HG03108 (cell line): Measurements from ENCODE around the gene SNRPA1.
"Not testable (repeated sequence)": the region's sequence is repeated elsewhere in the genome, so short reads cannot be mapped to it uniquely, and the experiment has no call there.

ENCODE experiments used
- ATAC-seq: cut with Tn5 transposase; IDR thresholded peaks from one replicate; pipeline ENCODE4 v1.9.1; 2021; ENCODE audit warnings: moderate library complexity; ENCODE audit not compliant: unreplicated experiment

The SNRPA1 gene

DNA sequence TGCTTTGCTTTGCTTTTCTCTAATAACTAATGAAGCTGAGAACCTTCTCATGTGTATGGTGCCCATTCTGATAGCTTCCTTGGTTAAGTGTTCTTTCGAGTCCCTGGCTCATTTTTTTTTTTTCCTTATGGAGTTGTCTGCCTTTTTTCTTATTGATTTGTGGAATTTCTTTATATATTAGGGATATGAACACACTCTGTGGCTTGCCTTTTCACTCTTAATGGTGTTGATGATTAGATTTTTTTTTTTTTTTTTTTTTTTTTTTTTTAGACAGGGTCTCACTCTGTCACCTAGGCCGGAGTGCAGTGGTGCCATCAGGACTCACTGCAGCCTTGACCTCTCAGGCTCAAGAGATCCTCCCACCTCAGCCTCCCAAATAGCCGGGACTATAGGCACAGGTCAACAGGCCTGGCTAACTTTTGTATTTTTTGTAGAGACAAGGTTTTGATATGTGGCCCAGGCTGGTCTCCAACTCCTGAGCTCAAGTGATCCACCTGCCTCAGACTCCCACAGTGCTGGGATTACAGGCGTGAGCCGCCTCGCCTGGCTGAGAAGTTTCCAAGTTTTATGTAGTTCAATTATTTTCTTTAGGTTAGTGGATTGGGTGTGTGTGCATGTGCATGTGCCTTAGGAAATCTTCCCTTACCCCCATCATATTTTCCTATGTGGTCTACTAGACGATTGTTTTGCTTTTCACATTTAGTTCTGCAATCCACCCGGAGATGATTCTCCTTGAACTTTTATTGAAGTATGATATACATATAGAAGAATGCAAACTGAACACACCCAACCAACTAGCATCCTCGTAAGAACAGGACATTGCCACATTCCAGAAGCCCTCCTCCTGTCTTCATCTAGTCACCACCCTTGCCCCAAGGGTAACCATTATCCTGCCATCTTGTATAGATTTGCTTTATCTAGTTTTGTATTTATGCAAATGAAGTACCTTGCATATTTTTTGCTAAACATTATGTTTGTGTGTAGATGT, 1.7 kb upstream of the SNRPA1 start:
- ATAC-seq = no peak

DNA sequence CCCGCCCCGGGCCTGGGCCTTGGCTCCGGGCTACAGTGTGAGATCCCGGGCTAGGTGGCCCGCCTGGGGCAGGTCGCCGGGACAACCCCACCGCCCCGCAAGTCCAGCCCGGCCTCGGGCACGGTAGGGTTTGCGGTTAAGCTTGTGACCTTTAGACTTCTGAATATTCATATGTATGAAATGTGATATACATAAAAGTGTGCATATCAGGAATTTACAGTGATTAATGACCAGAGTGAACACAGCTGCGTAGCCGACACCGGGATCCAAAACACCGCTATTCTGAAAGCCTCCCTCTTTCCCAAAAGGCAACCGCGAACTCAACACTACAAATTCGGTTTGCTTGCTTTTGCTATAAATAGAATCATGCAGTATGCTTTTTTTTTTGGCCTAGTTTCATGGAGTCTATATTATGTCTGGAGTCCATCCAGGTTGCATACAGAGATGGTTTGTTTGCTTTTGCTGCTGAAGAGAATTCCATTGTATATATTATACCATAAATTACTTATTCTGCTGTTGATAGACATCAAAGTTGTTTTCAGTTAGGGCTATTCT, 636 bp upstream of the SNRPA1 start:
- ATAC-seq = no peak

DNA sequence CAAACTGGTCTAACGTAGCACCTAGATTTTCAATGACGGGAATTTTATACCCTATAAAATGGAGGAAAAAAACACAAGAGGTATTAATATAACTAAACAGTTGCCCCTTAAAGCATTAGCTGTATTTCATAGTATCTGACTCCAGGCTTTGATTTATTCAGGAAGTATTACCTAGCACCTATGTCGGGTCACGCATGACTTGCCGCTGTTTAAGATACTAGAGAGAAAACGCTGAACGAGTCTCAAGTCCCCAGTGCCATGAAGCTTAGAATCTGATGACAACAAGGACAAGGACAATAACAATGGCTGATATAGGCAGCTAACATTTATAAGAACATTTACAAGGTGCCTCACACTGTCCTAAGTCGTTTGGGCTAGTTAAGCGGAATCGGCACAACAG, 1.9 kb downstream of the SNRPA1 start:
- no peak for ATAC-seq

DNA sequence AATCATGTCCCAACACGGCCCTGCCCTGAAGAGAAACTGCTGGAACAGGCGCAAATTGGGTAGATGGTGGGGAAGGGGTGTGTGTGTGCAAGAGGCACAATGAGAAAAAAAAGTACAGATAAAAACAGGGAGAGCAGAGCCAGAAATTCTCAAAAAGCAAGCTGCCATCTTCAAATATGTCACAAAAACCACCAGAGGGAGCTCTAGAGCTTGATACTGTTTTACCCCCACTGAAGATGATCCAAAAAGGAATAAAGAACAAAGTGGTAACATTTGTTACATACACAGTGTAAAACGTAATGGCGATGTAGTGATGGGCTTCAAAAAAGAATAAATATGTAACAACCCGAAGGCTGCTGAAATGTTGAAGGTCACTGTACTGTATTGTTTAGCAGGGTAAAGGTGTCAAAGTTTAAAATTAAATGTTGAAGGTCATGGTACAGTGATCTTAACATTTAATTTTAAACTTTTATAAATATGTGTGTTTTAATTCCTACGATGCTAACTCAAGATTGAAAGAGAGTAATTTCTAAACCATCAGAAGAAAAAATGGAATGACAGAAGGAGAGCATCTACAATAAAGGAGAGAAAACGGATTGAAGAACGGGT, 6.0 kb downstream of the SNRPA1 start:
- no peak for ATAC-seq

DNA sequence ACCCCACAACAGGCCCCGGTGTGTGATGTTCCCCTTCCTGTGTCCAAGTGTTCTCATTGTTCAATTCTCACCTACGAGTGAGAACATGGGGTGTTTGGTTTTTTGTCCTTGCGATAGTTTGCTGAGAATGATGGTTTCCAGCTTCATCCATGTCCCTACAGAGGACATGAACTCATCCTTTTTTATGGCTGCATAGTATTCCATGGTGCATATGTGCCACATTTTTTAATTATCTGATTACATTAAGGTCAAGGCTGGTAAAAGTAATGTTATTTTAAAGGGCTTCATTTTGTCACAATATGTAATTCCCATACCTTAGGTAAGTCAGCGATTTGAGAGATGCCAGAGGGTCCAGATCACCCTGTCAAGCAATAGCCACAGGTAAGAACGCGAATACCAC, 7.7 kb downstream of the SNRPA1 start:
- not testable (repeated sequence) for ATAC-seq

- ATAC-seq = no peak
Observed at GRCh38 chr15:101286471-101287114, 8.5 kb downstream of the SNRPA1 start.

- ATAC-seq = no peak
Observed at GRCh38 chr15:101283931-101284330, 11.1 kb downstream of the SNRPA1 start.

DNA sequence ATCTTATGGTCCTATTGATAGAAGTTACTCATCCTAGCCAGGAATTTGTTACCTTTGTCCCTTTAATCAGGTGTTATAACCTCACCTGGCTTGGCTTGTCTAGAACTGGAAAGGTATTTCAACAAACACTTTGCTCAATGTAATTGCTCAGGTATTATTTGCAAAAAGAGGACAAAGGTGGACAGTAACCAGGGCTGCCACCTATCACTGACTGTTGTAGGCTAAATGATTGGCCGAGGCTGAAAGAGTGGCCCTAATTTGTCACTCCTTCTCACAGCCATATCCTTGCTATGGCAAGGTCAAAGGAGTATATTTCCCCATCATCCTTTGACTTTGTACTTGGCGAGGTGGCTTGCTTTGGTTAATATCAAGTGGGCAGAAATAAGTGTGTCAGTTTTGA, 15.0 kb downstream of the SNRPA1 start:
- ATAC-seq = no peak

DNA sequence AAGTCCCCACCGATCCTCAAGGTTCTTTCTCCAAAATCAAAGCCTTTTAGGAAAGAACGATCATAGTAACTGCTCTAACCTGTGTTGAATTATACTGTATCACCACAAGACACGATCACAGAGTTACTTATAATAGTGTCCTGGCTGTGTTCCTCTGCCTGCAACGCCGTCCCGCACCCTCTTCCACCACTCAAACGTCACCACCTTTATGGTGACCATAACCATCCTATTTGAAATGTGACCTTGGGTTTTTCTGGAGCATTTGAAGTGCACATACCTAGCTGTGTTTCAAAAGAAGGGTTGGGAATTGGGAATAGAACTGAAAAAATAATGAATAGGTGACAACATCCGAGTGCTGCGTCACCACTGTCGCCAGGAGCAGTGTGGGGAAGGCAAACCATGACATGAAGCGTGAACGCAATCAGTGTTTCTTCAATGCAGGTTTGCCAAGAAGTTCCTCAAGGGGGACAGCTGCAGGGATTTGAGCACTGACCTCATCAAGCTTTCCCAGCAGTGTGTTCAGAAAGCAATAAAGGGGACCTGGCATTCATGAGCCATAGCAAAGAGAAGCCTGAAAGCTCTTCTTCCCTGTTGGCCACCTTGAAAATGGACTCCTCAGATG, 17.0 kb downstream of the SNRPA1 start:
- no peak for ATAC-seq

DNA sequence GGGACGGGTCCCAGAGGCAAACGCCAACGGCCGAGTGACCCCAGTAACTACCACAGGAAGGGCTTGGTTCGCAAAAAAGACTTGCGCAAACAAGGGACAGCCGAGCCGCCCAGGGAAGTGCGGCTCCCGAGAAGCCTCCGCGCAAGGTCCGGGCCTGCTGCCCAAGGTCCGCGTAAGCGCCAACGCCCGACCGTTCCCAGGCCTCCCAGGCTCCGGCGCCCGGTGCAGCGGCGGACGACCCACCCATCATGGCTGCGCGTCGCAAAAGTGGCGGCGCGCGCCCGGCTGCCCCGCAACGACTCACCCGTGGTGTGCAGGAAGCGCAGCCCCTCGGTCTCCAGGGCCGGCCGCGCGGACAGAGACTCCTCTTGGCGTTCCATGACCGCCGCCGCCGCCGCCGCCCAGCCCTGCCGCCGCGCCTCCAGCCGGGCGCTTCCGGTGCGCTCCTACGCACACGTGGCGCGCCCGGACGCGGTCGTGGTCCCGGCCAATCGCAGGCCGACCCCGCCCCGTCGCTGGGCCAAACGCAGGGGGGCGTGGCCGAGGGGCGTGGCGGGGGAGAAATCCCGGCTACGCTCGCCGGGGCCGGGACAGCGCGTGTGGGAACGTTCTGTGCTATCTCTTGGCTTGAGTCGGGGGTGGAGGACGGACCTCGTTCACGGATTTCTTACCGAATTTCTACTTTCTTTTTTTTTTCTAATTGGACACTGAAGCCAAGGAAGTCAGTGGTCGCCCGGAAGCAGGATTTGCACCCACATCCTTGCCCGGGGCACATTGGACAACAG, 17.8 kb downstream of the SNRPA1 start, which contains the start of gene SELENOS:
SELENOS (minus strand) TSS at position 448 of the 785 bp plus-strand sequence; CDS start at position 380, 68 bp downstream.
- ATAC-seq = peak; percentile 90

- peak; percentile 24 for ATAC-seq
Observed at GRCh38 chr15:101276501-101277037, 18.5 kb downstream of the SNRPA1 start.

DNA sequence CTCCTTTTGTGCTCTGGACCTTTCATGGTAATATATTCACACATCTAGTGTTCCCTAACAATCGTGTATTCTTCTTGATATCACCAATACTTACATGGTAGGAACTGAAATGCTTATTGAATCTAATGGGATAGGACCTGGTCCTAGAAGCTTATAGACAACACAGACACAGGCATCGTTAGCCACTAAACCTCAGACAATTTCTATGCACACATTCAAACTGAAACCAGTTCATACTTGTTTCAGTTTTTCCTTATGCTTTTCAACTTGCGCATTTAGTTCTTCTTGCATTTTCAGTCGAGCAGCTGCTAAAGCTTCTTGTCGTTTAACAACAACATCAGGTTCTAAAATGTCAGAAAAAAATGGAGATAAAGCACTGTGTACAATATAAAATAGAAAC, 20.0 kb downstream of the SNRPA1 start:
- no peak for ATAC-seq

DNA sequence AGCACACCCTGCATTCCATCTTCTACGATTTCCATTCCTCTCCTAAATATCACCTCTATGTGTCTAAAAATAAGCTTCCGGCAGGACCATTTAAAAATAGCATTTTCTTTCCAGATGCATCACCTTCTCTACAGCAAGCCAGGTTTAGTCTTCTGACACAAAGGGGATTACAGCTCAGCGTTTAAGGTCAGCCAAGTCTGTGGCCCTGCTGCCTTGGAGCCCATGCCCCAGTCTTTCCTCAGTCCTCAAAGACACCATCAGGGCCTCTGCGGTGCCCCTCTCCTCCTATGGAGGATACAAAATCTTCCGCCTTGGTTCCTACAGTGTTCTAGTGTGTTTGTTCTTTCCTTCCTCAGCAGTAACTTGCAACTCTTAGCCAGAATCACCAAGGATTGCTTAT, 21.5 kb downstream of the SNRPA1 start:
- ATAC-seq = no peak

GRCh38 chr15:101272584-101272983, 22.5 kb downstream of the SNRPA1 start:
- ATAC-seq = no peak

GRCh38 chr15:101269479-101270223, 25.4 kb downstream of the SNRPA1 start:
- no peak for ATAC-seq

- ATAC-seq = no peak
Observed at GRCh38 chr15:101267320-101268104, 27.5 kb downstream of the SNRPA1 start.

GRCh38 chr15:101266787-101267186, 28.3 kb downstream of the SNRPA1 start:
- ATAC-seq = no peak

GRCh38 chr15:101266034-101266433, 29.0 kb downstream of the SNRPA1 start:
- no peak for ATAC-seq
